A549 (cell line): ENCODE measurements around the gene BRPF1. TPM values are rescaled to one million over a fixed set of nuclear protein-coding genes. Genes with fewer than 3 reads are reported as not detected.

Source experiments
- ATAC-seq, 2 experiments: fragments of 200-7000 bp in 1 of 2; fragments of >200 bp in 1 of 2; cut with Nextera tagmentation in 1 of 2; cut with Tn5 transposase in 1 of 2; 3 replicates each; pipeline versions ENCODE4 v1.8.0 to v1.9.1; 2018 to 2020; ENCODE audit warnings: mild to moderate bottlenecking in 1 of 2, moderate library complexity in 1 of 2
- CTCF ChIA-PET: fragments of 300-600 bp; sonication (Branson Sonifier 250); formaldehyde crosslinking; extraction: SDS; loops from one replicate; lab custom pipeline; 2021; ENCODE audit warnings: antibody characterized with exemption, inconsistent platforms; lab: Yijun Ruan, JAX
- POLR2A ChIA-PET: fragments of 350-600 bp; formaldehyde crosslinking; extraction: SDS; loops from one replicate; lab custom pipeline; 2021; ENCODE audit warnings: antibody characterized with exemption, inconsistent platforms; lab: Yijun Ruan, JAX
- DNase-seq, 2 experiments: peaks; one replicate each; pipeline versions ENCODE4 v3.0.0 to v3.0.0-alpha.2; 2011 to 2016; ENCODE audit warnings: low read depth in 1 of 2, low spot score in 1 of 2
- FAIRE-seq: peaks from 2 replicates; lab custom pipeline; 2011; peaks lifted over from hg19 to GRCh38; lab: Jason Lieb, UNC
- H3K27ac ChIP-seq, 2 experiments: fragments of >200 bp; sonication (Bioruptor Twin); formaldehyde crosslinking; 3 replicates each; pipeline ENCODE4 v1.5.1; 2016 to 2017
- H3K4me1 ChIP-seq: fragments of >200 bp; sonication (Bioruptor Twin); formaldehyde crosslinking; 3 replicates; pipeline ENCODE4 v1.6.1; 2016
- H3K4me2 ChIP-seq: fragments of >200 bp; sonication (Bioruptor Twin); formaldehyde crosslinking; 3 replicates; pipeline ENCODE4 v1.6.1; 2016
- H3K4me3 ChIP-seq: fragments of >200 bp; sonication (Bioruptor Twin); formaldehyde crosslinking; 3 replicates; pipeline ENCODE4 v1.5.1; 2016
- H3K9me3 ChIP-seq: fragments of >200 bp; sonication (Bioruptor Twin); formaldehyde crosslinking; 3 replicates; pipeline ENCODE4 v1.6.1; 2016
- BHLHE40 ChIP-seq: IDR thresholded peaks from 2 replicates; pipeline ENCODE4 v1.6.1; 2012; ENCODE audit warnings: low read depth, low read length, inconsistent platforms
- CHD2 ChIP-seq: fragments of 150-350 bp; IDR thresholded peaks from 2 replicates; pipeline ENCODE4 v1.6.1; 2014; ENCODE audit warnings: low read length; ENCODE audit not compliant: partially characterized antibody
- CHD4 ChIP-seq: fragments of 200-600 bp; sonication (generic); IDR thresholded peaks from 2 replicates; pipeline ENCODE4 v1.6.1; 2016; ENCODE audit warnings: antibody characterized with exemption, mild to moderate bottlenecking, borderline replicate concordance
- EHMT2 ChIP-seq: fragments of 200-600 bp; sonication (generic); IDR thresholded peaks from 2 replicates; pipeline ENCODE4 v1.6.1; 2016; ENCODE audit warnings: antibody characterized with exemption, low read depth, mild to moderate bottlenecking, moderate library complexity
- EP300 ChIP-seq, 2 experiments: fragments of >200 bp; sonication (Bioruptor Twin); formaldehyde crosslinking; IDR thresholded peaks; 2 replicates in 1 of 2; 3 replicates in 1 of 2; pipeline ENCODE4 v1.6.1; 2016 to 2017
- ESRRA ChIP-seq: fragments of 150-350 bp; IDR thresholded peaks from 2 replicates; pipeline ENCODE4 v1.6.1; 2014; ENCODE audit warnings: mild to moderate bottlenecking, low read length, borderline replicate concordance
- FOXS1 ChIP-seq: fragments of 250-450 bp; sonication (Bioruptor Pico); IDR thresholded peaks from 2 replicates; pipeline ENCODE4 v1.5.0; 2020; ENCODE audit warnings: mild to moderate bottlenecking, moderate library complexity
- HDAC2 ChIP-seq: fragments of 200-600 bp; sonication (generic); IDR thresholded peaks from 2 replicates; pipeline ENCODE4 v1.6.1; 2016
- HOXA7 ChIP-seq: fragments of 250-450 bp; sonication (Bioruptor Pico); IDR thresholded peaks from 2 replicates; pipeline ENCODE4 v1.5.0; 2020; ENCODE audit warnings: mild to moderate bottlenecking, moderate library complexity
- HOXB13 ChIP-seq: fragments of 250-450 bp; sonication (Bioruptor Pico); IDR thresholded peaks from 2 replicates; pipeline ENCODE4 v1.5.0; 2020; ENCODE audit warnings: low read depth, mild to moderate bottlenecking, moderate library complexity
- HOXB5 ChIP-seq: fragments of 250-450 bp; sonication (Bioruptor Pico); IDR thresholded peaks from 2 replicates; pipeline ENCODE4 v1.5.0; 2020; ENCODE audit warnings: mild to moderate bottlenecking, moderate library complexity
- MAFK ChIP-seq: fragments of 450-650 bp; IDR thresholded peaks from 2 replicates; pipeline ENCODE4 v1.6.1; 2014; ENCODE audit not compliant: partially characterized antibody
- MAZ ChIP-seq: fragments of 150-350 bp; IDR thresholded peaks from 2 replicates; pipeline ENCODE4 v1.6.1; 2014; ENCODE audit warnings: antibody characterized with exemption, low read depth, low read length, borderline replicate concordance
- POLR2AphosphoS2 ChIP-seq: conservative IDR thresholded peaks from 2 replicates; pipeline ENCODE4 v1.6.1; 2012; ENCODE audit warnings: low read length, improper control_type of control experiment, inconsistent platforms
- RCOR1 ChIP-seq: fragments of 150-350 bp; IDR thresholded peaks from 2 replicates; pipeline ENCODE4 v1.6.1; 2014; ENCODE audit warnings: antibody characterized with exemption, low read length, low read depth
- SREBF2 ChIP-seq: fragments of 450-650 bp; IDR thresholded peaks from 2 replicates; pipeline ENCODE4 v1.6.1; 2014; ENCODE audit warnings: mild to moderate bottlenecking, moderate library complexity
- TP53 ChIP-seq: fragments of 250-450 bp; sonication (Bioruptor Pico); IDR thresholded peaks from 2 replicates; pipeline ENCODE4 v1.5.0; 2021; ENCODE audit warnings: mild to moderate bottlenecking, moderate library complexity
- ZC3H11A ChIP-seq: fragments of 450-650 bp; IDR thresholded peaks from 2 replicates; pipeline ENCODE4 v1.6.1; 2014; ENCODE audit warnings: antibody characterized with exemption, mild to moderate bottlenecking
- ZSCAN20 ChIP-seq: fragments of 250-450 bp; sonication (Bioruptor Pico); IDR thresholded peaks from 2 replicates; pipeline ENCODE4 v1.8.0; 2022; ENCODE audit warnings: mild to moderate bottlenecking, moderate library complexity
- WGBS: methylation state at CpG from one replicate; pipeline ENCODE4 v1.1.6; 2017; ENCODE audit errors: missing lambda C conversion rate; 5-methylcytosine and 5-hydroxymethylcytosine counted together
- polyA plus RNA-seq, 4 experiments: library from polyadenylated mRNA; depleted of rRNA in 3 of 4; stranded (reverse); fragments of >200 nt; fragmentation: RNase III in 1 of 4; extraction: RNeasy Plus Mini Kit Qiagen cat#74134 plus additional on column Dnase treatment in 1 of 4; gene quantifications; 2 replicates in 3 of 4; 3 replicates in 1 of 4; pipeline ENCODE4 v1.2.3, GENCODE V29; 2011 to 2017
- TF ChIP-seq, protein P1 (sequence below): IDR thresholded peaks from 2 replicates; pipeline ENCODE4 v1.6.1; 2012
- TF ChIP-seq, protein P2 (sequence below): IDR thresholded peaks from 2 replicates; pipeline ENCODE4 v1.6.1; 2012
- TF ChIP-seq, protein P3 (sequence below): fragments of 450-650 bp; IDR thresholded peaks from 2 replicates; pipeline ENCODE4 v1.6.1; 2014; ENCODE audit warnings: antibody characterized with exemption
- TF ChIP-seq, protein P4 (sequence below): fragments of >200 bp; sonication (Bioruptor Twin); formaldehyde crosslinking; IDR thresholded peaks from 3 replicates; pipeline ENCODE4 v1.5.1; 2016

The BRPF1 gene
- polyA plus RNA-seq, 2 of the 4 experiments (the other 2 are of a cell fraction) = 8.6 to 12.4 TPM

DNA sequence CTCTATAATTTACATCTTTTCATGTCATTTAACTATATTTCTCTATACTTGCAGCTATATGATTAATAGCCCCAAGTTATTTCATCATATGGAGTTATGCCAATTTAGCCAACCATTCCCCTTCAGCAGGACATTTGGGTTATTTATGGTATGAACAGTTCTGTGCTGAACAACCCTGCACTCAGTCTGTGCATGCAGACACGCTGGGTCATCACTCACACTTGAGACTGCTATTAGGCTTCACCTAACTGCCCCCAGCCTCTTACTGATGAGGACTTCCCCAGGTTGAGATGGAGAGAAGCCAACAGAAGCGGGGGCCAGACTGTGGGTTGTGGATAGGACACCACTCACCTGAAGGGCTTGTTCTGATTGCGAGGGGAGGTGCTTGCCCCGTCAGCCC, 53.4 kb downstream of the BRPF1 start:
- CTCF ChIA-PET = interaction anchor here (1.4 to 1.6 kb wide), 2 partner anchors 24 to 69 kb away, joined by 4 to 5 read pairs; no protein-coding TSS in a partner anchor
- WGBS = 93% methylated on average over 4 of the region's 4 CpGs
- Histone ChIP-seq H3K4me3 (no peak overlapping the region), H3K27ac (no peak overlapping the region), H3K4me2 (no peak overlapping the region), H3K4me1 (no peaks in the 10 kb centered on the region), H3K9me3 (no peaks in the 10 kb centered on the region)
- POLR2A ChIA-PET = interaction anchor here (1.1 kb wide), 1 partner anchor 8 kb away, joined by 3 read pairs; the partner anchor contains the start of genes ARPC4 and TADA3
- ATAC-seq = no peak
- FAIRE-seq = no peak
- no peak for DNase-seq
- TF ChIP-seq ESRRA (no peak), HDAC2 (no peak), POLR2AphosphoS2 (no peak), CHD4 (no peak), HOXB5 (CRISPR knock-in tag) (no peak), HOXA7 (CRISPR knock-in tag) (no peak), RCOR1 (no peak), FOXS1 (CRISPR knock-in tag) (no peak), MAZ (no peak), BHLHE40 (no peak)
- TF ChIP-seq, protein P1, sequence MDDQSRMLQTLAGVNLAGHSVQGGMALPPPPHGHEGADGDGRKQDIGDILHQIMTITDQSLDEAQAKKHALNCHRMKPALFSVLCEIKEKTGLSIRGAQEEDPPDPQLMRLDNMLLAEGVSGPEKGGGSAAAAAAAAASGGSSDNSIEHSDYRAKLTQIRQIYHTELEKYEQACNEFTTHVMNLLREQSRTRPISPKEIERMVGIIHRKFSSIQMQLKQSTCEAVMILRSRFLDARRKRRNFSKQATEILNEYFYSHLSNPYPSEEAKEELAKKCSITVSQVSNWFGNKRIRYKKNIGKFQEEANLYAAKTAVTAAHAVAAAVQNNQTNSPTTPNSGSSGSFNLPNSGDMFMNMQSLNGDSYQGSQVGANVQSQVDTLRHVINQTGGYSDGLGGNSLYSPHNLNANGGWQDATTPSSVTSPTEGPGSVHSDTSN = no peak
- TF ChIP-seq, protein P2, sequence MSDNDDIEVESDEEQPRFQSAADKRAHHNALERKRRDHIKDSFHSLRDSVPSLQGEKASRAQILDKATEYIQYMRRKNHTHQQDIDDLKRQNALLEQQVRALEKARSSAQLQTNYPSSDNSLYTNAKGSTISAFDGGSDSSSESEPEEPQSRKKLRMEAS = no peak
- TF ChIP-seq, protein P3, sequence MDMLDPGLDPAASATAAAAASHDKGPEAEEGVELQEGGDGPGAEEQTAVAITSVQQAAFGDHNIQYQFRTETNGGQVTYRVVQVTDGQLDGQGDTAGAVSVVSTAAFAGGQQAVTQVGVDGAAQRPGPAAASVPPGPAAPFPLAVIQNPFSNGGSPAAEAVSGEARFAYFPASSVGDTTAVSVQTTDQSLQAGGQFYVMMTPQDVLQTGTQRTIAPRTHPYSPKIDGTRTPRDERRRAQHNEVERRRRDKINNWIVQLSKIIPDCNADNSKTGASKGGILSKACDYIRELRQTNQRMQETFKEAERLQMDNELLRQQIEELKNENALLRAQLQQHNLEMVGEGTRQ = no peak

DNA sequence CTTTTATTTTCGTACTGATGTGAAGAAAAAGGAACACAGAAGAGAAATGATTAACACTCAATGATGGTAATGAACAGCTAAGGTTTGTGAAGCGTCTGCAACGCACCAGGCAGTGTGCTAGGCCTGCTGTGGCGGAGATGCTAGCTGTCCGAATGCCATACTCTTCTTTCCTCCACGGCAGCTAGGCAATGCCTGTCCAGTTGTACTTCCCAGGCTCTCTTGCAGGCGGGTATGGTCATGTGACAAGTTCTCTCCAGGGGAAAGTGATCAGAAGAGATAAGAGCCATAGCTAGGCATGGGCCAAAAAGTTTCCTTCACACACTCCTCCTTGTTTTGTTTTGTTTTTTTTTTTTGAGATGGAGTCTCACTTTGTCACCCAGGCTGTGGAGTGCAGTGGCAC, 54.1 kb downstream of the BRPF1 start:
- DNase-seq (no peak), FAIRE-seq (no peak), ATAC-seq (no peak)
- 86% methylated on average over 7 of the region's 7 CpGs for WGBS
- Histone ChIP-seq H3K4me3 (no peak overlapping the region), H3K4me2 (no peak overlapping the region), H3K27ac (no peak overlapping the region), H3K9me3 (no peaks in the 10 kb centered on the region), H3K4me1 (peaks cover under 1% of the 10 kb centered on the region; the same call in 1 of the 3 replicates)
- no peak for TF ChIP-seq ZSCAN20 (CRISPR knock-in tag)
- no peak for TF ChIP-seq CHD4
- no peak for TF ChIP-seq HOXB13
- no peak for TF ChIP-seq TP53 (CRISPR knock-in tag)
- TF ChIP-seq MAZ = no peak
- no peak for TF ChIP-seq EHMT2
- TF ChIP-seq ZC3H11A = no peak
- TF ChIP-seq, protein P4, sequence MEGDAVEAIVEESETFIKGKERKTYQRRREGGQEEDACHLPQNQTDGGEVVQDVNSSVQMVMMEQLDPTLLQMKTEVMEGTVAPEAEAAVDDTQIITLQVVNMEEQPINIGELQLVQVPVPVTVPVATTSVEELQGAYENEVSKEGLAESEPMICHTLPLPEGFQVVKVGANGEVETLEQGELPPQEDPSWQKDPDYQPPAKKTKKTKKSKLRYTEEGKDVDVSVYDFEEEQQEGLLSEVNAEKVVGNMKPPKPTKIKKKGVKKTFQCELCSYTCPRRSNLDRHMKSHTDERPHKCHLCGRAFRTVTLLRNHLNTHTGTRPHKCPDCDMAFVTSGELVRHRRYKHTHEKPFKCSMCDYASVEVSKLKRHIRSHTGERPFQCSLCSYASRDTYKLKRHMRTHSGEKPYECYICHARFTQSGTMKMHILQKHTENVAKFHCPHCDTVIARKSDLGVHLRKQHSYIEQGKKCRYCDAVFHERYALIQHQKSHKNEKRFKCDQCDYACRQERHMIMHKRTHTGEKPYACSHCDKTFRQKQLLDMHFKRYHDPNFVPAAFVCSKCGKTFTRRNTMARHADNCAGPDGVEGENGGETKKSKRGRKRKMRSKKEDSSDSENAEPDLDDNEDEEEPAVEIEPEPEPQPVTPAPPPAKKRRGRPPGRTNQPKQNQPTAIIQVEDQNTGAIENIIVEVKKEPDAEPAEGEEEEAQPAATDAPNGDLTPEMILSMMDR = no peak
- no peak for TF ChIP-seq SREBF2
- TF ChIP-seq CHD2 = no peak
- no peak for TF ChIP-seq MAFK
- TF ChIP-seq EP300 (IDR thresholded peaks at IDR 0.05) = no peak
- POLR2A ChIA-PET = no interaction called here
- CTCF ChIA-PET = interaction anchor here (1.4 to 1.6 kb wide), 3 partner anchors 7 to 70 kb away, joined by 3 to 5 read pairs (median 4); no protein-coding TSS in a partner anchor
